NB4 (cell line): ENCODE data around the gene KLHL3.
A peak's percentile ranks its signal among the peaks of the same experiment; 100 is the strongest.

Experiments
- DNase-seq: peaks from one replicate; pipeline ENCODE4 v3.0.0; 2010; ENCODE audit warnings: low read depth
- H3K4me3 ChIP-seq: one replicate; pipeline ENCODE4 v1.5.1; 2011; ENCODE audit warnings: mild to moderate bottlenecking, low read depth, low read length, moderate library complexity
- CTCF ChIP-seq: IDR thresholded peaks from one replicate; pipeline ENCODE4 v1.5.1; 2012; ENCODE audit warnings: low read depth, low read length
- MYC ChIP-seq: IDR thresholded peaks from 2 replicates; pipeline ENCODE4 v1.6.1; 2011; ENCODE audit warnings: low read depth, low read length
- POLR2A ChIP-seq: IDR thresholded peaks from 2 replicates; pipeline ENCODE4 v1.6.1; 2011; ENCODE audit warnings: mild to moderate bottlenecking; ENCODE audit not compliant: insufficient read length; ENCODE audit errors: extremely low read depth
- TF ChIP-seq, protein P1 (sequence below): IDR thresholded peaks from 2 replicates; pipeline ENCODE4 v1.6.1; 2011; ENCODE audit warnings: low read depth, low read length

KLHL3 gene

DNA sequence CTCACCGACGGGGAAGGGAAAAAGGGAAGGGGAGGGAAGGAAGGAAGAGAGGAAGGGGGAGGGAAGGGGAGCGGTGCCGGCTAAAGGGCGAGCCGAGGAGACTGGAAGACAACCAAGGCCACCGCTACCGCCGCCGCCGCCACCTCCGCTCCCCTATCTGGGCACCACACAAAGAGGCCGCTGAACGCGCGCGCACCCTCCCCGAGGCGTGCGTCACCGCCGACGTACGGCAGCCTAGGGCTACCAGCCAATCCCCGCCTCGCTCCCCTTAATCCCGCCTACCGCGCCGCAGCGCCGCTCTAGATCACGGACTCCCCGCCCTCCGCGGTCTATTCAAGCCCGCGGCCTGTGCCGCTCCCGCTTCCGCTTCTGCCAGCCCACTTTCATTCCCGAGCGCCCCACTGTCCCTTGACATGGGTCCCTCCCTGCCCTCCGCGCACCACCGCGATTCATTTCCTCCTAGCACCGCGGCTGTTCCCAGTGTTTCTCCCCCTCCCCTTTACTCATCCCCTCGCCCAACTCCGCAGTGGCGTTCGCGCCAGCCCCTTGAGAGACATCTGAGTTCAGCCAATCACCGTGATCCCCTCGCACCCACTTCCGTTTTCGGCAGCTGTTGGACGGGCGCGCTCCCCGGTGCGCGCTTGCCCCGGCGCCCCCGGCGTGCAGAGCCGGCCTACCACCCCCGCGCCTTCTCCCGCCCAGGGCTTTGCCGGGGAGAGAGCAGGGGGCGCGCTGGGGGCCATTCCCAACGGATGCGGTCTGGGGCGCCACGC, 18.5 kb upstream of the KLHL3 start, which contains the start of gene HNRNPA0:
HNRNPA0 (minus strand) TSS at position 176 of the 773 bp plus-strand sequence. CDS start 297 bp downstream, outside the sequence.
- TF ChIP-seq, protein P1, sequence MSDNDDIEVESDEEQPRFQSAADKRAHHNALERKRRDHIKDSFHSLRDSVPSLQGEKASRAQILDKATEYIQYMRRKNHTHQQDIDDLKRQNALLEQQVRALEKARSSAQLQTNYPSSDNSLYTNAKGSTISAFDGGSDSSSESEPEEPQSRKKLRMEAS, result peak; percentile 54
- TF ChIP-seq MYC, result no peak; the same call in none of the 2 replicates
- peak; percentile 84 for TF ChIP-seq POLR2A
- no peak for TF ChIP-seq CTCF
- peak within 1 kb of the TSS; percentile 98 for H3K4me3 ChIP-seq
- peak; percentile 98 for DNase-seq

DNA sequence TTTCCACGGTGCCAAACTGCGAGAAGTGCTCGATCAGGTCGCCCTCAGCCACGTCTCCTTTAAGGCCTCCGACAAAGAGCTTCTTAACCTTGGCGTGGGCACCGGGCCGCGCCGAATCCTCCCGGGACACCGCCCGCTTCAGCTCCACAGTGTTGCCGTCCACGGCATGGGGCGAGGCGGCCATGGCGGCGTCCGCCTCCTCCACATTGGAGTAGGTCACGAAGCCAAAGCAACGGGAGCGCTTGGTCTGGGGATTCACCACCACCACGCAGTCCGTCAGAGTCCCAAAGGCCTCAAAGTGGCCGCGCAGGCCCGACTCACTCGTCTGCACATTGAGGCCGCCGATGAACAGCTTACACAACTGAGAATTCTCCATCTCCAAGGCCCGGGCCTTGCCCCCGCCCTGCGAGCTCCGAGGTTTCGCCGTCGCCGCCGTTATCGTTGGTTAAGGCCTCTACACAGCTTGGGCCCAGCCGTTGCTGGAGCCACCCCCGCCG, 17.9 kb upstream of the KLHL3 start:
- TF ChIP-seq MYC (peak; percentile 39; the same call in 1 of the 2 replicates), CTCF (no peak), POLR2A (no peak)
- TF ChIP-seq, protein P1, result no peak
- DNase-seq, result no peak
- peak overlapping the region; percentile 98 for H3K4me3 ChIP-seq

GRCh38 chr5:137752905-137753690, 17.2 kb upstream of the KLHL3 start:
- DNase-seq, result peak; percentile 80
- TF ChIP-seq POLR2A (no peak), MYC (no peak), CTCF (no peak)
- TF ChIP-seq, protein P1, result no peak
- H3K4me3 ChIP-seq, result peak overlapping the region; percentile 98

GRCh38 chr5:137751869-137752491, 16.1 kb upstream of the KLHL3 start:
- TF ChIP-seq POLR2A (no peak), CTCF (peak; percentile 70)
- peak overlapping the region; percentile 98 for H3K4me3 ChIP-seq
- peak; percentile 73 for DNase-seq

DNA sequence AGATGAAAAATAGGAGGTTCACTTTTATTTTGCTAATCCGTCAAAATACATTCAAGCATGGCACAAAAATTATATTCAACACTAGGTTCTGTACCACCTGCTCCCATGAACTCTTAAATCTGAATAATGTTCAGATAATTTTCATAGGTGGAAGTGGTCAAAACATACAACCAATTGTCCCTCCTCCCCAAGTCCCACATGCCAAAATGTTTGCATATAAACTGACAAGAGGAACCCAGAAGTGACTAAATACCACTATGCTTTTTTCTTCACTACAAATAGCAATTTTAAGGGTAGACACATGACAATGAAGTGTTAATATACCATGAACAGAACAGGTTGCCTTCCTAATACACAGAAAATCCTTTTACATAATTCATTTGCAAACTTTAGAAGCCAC, 14.5 kb upstream of the KLHL3 start:
- DNase-seq, result no peak
- peak overlapping the region; percentile 98 for H3K4me3 ChIP-seq
- TF ChIP-seq CTCF (no peak), MYC (no peak), POLR2A (no peak)
- TF ChIP-seq, protein P1, result no peak
